Epithelial cell of prostate (primary cell): ENCODE results near the gene ULBP1.
A peak's percentile ranks its signal among the peaks of the same experiment; 100 is the strongest.
"Not testable (repeated sequence)": the region's sequence is repeated elsewhere in the genome, so short reads cannot be mapped to it uniquely, and the experiment has no call there.

Experiments used
- DNase-seq: peaks from one replicate; pipeline ENCODE4 v3.0.0-alpha.2; 2011; ENCODE audit warnings: low read depth, low spot score
- H3K27ac ChIP-seq: fragments of 450-650 bp; 2 replicates; pipeline ENCODE4 v1.5.1; 2017; ENCODE audit warnings: mild to moderate bottlenecking

ULBP1 gene, protein sequence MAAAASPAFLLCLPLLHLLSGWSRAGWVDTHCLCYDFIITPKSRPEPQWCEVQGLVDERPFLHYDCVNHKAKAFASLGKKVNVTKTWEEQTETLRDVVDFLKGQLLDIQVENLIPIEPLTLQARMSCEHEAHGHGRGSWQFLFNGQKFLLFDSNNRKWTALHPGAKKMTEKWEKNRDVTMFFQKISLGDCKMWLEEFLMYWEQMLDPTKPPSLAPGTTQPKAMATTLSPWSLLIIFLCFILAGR

DNA sequence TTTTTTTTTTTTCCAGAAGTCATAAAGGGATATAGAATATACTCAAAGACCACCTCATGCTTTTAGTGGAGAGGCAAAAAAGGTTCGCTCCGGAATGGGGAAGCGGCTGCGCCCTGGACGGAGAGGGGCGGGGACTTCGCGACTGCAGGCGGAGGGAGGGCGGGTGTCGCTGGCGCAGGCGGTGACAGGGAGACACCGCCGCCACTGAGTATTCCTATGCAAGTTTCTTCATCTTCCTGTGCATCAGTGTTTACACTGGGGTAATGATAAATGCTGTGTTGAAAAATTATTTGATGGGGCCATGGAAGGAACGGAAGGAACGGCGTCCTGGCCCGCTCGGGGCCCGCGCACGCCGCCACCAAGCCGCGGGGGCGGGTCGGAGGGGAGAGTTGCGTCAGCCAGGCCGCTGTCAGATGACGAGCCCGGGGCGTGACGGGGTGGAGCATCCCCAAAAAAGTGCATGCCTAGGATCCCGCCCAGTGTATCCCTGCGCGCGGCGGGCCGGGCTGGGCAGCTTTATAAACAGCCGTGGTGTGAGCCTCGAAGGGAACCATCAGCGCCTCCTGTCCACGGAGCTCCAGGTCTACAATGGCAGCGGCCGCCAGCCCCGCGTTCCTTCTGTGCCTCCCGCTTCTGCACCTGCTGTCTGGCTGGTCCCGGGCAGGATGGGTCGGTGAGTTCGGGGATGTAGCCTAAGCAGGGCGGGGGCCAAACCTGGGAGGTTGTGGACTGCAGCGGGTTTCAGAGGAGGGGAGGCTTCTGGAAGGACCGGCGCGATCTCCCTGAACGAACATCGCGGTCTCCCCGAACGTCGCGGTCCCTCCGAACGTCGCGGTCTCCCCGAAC lies at the start of gene ULBP1:
ULBP1 (plus strand) TSS at position 482 of the 846 bp plus-strand sequence; CDS start at position 589, 107 bp downstream.
- DNase-seq, result peak; percentile 12
- peak within 1 kb of the TSS; percentile 71 for H3K27ac ChIP-seq

GRCh38 chr6:149915970-149916865 lies 47.5 kb upstream of the ULBP1 start:
- no peak overlapping the region for H3K27ac ChIP-seq
- DNase-seq, result no peak

GRCh38 chr6:149917679-149918078 lies 46.1 kb upstream of the ULBP1 start:
- no peak overlapping the region for H3K27ac ChIP-seq
- no peak for DNase-seq

- no peak for DNase-seq
- no peak overlapping the region for H3K27ac ChIP-seq
Observed at GRCh38 chr6:149918151-149918905, 45.4 kb upstream of the ULBP1 start.

- H3K27ac ChIP-seq, DNase-seq: not testable (repeated sequence)
Observed at GRCh38 chr6:149919126-149919833, 44.5 kb upstream of the ULBP1 start.

- H3K27ac ChIP-seq, result no peak overlapping the region
- DNase-seq, result no peak
Observed at GRCh38 chr6:149919834-149920225, 43.9 kb upstream of the ULBP1 start.

DNA sequence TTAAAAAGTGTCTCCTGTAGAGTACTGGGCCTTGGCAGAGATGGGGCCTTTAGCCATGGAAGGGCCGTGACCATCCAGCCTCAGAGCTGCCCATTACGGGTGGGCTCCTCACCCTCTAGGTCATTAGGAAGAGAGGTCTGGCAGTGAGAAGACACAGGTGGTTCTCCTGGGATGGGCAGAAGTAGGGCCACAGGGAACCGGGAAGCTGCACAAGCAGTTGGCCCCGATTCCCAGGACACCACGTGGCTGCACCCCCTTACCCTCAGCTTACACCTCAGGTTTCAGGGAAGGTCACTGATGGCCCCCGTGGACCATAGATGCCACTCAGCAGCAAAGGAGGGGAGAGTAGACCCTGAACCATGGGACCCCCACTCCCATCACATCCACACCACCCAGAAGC lies 42.4 kb upstream of the ULBP1 start:
- no peak for DNase-seq
- H3K27ac ChIP-seq, result no peak overlapping the region

- not testable (repeated sequence) for DNase-seq, H3K27ac ChIP-seq
Observed at GRCh38 chr6:149922091-149922490, 41.7 kb upstream of the ULBP1 start.

DNA sequence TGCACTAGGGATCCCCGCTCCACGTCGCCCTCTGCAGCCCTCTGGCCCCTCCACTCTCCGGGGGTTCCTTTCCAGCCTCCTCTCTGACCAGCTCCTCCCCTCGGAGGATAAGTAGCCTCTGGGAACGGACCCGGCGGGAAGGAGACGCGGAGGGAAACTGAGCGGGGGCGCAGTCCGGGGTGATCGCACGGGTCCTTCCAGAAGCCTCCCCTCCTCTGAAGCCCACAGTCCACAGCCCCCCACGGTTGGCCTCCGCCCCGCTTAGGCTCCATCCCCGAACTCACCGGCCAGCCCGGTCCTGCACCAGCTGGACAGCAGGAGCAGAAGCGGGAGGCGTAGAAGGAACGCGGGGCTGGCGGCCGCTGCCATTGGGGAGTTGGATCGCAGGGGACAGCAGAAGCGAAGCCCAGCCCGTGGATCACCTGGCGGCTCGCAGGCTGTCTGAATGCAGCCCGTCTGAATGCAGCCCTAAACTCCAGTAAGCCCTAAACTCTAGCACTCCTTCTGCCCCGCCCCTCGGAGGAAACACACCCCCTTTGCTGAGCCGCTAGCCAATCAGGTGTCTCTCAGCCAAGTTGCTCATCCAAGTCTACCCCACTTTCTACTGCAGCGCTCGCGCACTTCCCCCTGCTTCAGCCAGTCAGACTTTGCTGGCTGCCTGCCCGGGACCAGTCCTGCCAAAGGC lies 41.0 kb upstream of the ULBP1 start, which contains the start of gene RAET1G:
RAET1G (minus strand) TSS at position 480 of the 685 bp plus-strand sequence; CDS start at position 369, 111 bp downstream.
- peak; percentile 85 for DNase-seq
- H3K27ac ChIP-seq, result no peak within 1 kb of the TSS

- H3K27ac ChIP-seq, result no peak overlapping the region
Observed at GRCh38 chr6:149923327-149923986, 40.3 kb upstream of the ULBP1 start.

GRCh38 chr6:149924206-149924932 lies 39.4 kb upstream of the ULBP1 start:
- DNase-seq, result no peak
- H3K27ac ChIP-seq, result no peak overlapping the region

More at GRCh38 chr6:149923327-149923986, 40.3 kb upstream of the ULBP1 start:
- no peak for DNase-seq

DNA sequence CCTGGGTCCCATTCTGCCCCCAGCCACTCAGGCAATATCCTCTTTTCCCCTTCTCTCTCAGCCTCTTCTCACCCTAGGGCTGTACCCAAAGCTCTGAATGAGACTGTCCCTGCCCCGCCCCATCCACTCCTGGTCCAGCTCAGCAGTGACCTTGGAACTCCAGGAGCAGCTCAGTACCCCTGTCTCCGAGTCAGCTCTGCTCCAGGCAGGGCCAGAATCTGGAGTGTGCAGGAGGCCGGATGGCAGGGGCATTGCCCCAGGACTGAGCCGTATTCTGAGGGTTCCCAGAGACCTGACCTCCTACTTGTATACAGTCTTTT lies 38.9 kb upstream of the ULBP1 start:
- H3K27ac ChIP-seq, result no peak overlapping the region
- DNase-seq, result no peak

DNA sequence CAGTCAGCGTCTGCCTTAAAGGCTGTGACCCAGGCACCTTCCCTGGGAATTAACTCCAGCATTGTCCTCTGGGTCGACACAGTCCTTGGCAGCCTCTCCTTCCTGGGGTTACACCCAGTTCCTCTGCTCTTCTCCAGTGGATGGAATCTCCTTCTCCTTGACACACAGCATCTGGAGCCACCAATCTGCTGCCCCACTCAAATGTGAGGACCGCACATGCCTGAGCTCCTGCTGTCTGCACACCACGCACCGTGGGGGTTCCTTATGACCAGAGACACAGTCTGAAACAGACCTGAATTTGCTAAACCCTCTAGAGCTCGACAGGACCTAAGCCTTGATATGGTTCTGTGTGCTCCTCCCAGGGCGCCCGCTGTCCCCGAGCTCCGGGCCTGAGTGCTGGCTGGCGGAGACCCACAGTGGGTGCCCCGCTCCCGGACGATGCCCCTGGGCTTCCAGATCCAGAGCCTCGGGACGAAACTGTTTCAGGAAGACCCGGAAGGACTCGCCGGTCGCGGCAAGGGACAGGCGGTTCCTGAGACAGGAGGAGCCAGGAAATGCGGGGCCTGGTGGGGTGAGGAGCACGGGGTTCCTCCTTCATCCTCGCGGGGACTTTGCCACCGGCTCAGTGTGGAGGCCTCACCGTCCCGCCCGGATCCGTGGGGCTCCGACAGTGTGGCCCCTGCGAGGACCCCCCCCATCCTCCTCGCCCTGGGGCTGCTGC lies 38.3 kb upstream of the ULBP1 start:
- DNase-seq, result no peak
- no peak overlapping the region for H3K27ac ChIP-seq

GRCh38 chr6:149925974-149926777 lies 37.6 kb upstream of the ULBP1 start:
- no peak overlapping the region for H3K27ac ChIP-seq
- DNase-seq, result no peak

DNA sequence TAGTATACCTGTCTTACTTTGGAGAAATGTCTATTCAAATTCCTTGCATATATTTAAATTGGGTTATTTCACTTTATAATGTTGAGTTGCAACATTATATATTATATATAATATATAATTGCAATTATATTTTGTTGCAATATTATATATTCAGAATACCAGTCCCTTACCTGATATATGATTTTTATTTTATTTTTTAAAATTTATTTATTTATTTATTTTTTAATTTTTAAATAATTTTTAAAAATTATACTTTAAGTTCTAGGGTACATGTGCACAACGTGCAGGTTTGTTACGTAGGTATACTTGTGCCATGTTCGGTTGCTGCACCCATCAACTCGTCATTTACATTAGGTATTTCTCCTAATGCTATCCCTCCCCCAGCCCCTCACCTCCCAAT lies 36.7 kb upstream of the ULBP1 start:
- H3K27ac ChIP-seq, result not testable (repeated sequence)

GRCh38 chr6:149929422-149929821 lies 34.3 kb upstream of the ULBP1 start:
- no peak overlapping the region for H3K27ac ChIP-seq
- DNase-seq, result no peak

More for the DNA sequence above, 36.7 kb upstream of the ULBP1 start:
- not testable (repeated sequence) for DNase-seq
